H7 (cell line): ENCODE data around the gene DLL1. TPM values are rescaled to one million over a fixed set of nuclear protein-coding genes. Genes with fewer than 3 reads are reported as not detected.

ENCODE experiments used
- DNase-seq: peaks from one replicate; pipeline ENCODE4 v3.0.0; 2012
- H3K27me3 ChIP-seq: 2 replicates; pipeline ENCODE4 v1.6.0; 2011; ENCODE audit warnings: mild to moderate bottlenecking, low read length; ENCODE audit not compliant: control insufficient read depth, insufficient read depth
- H3K36me3 ChIP-seq: replicated peaks from 2 replicates; pipeline ENCODE4 v1.5.1; 2011; ENCODE audit warnings: low read length; ENCODE audit not compliant: control insufficient read depth, insufficient read depth
- H3K4me3 ChIP-seq: 2 replicates; pipeline ENCODE4 v1.5.1; 2011; ENCODE audit warnings: low read depth, mild to moderate bottlenecking, control low read depth, low read length, moderate library complexity; ENCODE audit not compliant: insufficient read depth
- total RNA-seq: library from RNA; depleted of rRNA; stranded (reverse); fragments of >200 nt; shearing (Covaris generic); gene quantifications from 2 replicates; pipeline ENCODE4 v1.2.3, GENCODE V29; 2014

Gene DLL1
- total RNA-seq, 1 experiment from 2014 or later = 3.4 TPM

GRCh38 chr6:170289951-170290295 is 955 bp downstream of the DLL1 start:
- Histone ChIP-seq H3K27me3 (peaks cover 85% of the 10 kb centered on the region), H3K4me3 (peak overlapping the region; percentile 57), H3K36me3 (no peaks in the 10 kb centered on the region; the same call in 1 of the 2 replicates)
- DNase-seq = no peak

- Histone ChIP-seq H3K36me3 (no peaks in the 10 kb centered on the region; the same call in 1 of the 2 replicates), H3K27me3 (peaks cover 79% of the 10 kb centered on the region), H3K4me3 (peak overlapping the region; percentile 57)
- DNase-seq = peak; percentile 74
Measured at GRCh38 chr6:170289180-170289931, 1.5 kb downstream of the DLL1 start.

GRCh38 chr6:170288852-170289179 is 2.1 kb downstream of the DLL1 start:
- Histone ChIP-seq H3K36me3 (no peaks in the 10 kb centered on the region; the same call in 1 of the 2 replicates), H3K27me3 (peaks cover 74% of the 10 kb centered on the region), H3K4me3 (peak overlapping the region; percentile 57)
- DNase-seq = peak; percentile 29

GRCh38 chr6:170288091-170288631 is 2.7 kb downstream of the DLL1 start:
- Histone ChIP-seq H3K4me3 (no peak overlapping the region), H3K27me3 (peaks cover 67% of the 10 kb centered on the region), H3K36me3 (no peaks in the 10 kb centered on the region; the same call in 1 of the 2 replicates)
- peak; percentile 56 for DNase-seq

- H3K4me3 ChIP-seq = no peak overlapping the region
- no peak for DNase-seq
- no peaks in the 10 kb centered on the region; the same call in 1 of the 2 replicates for H3K36me3 ChIP-seq
- peaks cover 60% of the 10 kb centered on the region for H3K27me3 ChIP-seq
Measured at GRCh38 chr6:170287371-170287876, 3.5 kb downstream of the DLL1 start.

GRCh38 chr6:170286934-170287265 is 4.0 kb downstream of the DLL1 start:
- DNase-seq = no peak
- Histone ChIP-seq H3K27me3 (peaks cover 55% of the 10 kb centered on the region), H3K4me3 (no peak overlapping the region), H3K36me3 (no peaks in the 10 kb centered on the region; the same call in 1 of the 2 replicates)

GRCh38 chr6:170286246-170286933 is 4.5 kb downstream of the DLL1 start:
- H3K4me3 ChIP-seq = no peak overlapping the region
- no peaks in the 10 kb centered on the region; the same call in 1 of the 2 replicates for H3K36me3 ChIP-seq
- peak; percentile 80 for DNase-seq
- peaks cover 50% of the 10 kb centered on the region for H3K27me3 ChIP-seq

GRCh38 chr6:170285482-170285881 is 5.4 kb downstream of the DLL1 start:
- H3K36me3 ChIP-seq = no peaks in the 10 kb centered on the region; the same call in 1 of the 2 replicates
- DNase-seq = no peak
- no peak overlapping the region for H3K4me3 ChIP-seq
- peaks cover 46% of the 10 kb centered on the region for H3K27me3 ChIP-seq

GRCh38 chr6:170284866-170285469 is 5.9 kb downstream of the DLL1 start:
- no peaks in the 10 kb centered on the region; the same call in 1 of the 2 replicates for H3K36me3 ChIP-seq
- no peak for DNase-seq
- H3K27me3 ChIP-seq = peaks cover 41% of the 10 kb centered on the region
- H3K4me3 ChIP-seq = no peak overlapping the region

GRCh38 chr6:170284126-170284773 is 6.6 kb downstream of the DLL1 start:
- no peak for DNase-seq
- Histone ChIP-seq H3K27me3 (peaks cover 34% of the 10 kb centered on the region), H3K36me3 (no peaks in the 10 kb centered on the region; the same call in 1 of the 2 replicates), H3K4me3 (no peak overlapping the region)

GRCh38 chr6:170283212-170284081 is 7.4 kb downstream of the DLL1 start:
- Histone ChIP-seq H3K4me3 (no peak overlapping the region), H3K36me3 (no peaks in the 10 kb centered on the region; the same call in 1 of the 2 replicates), H3K27me3 (peaks cover 26% of the 10 kb centered on the region)
- DNase-seq = no peak

- peaks cover 18% of the 10 kb centered on the region for H3K27me3 ChIP-seq
- H3K4me3 ChIP-seq = no peak overlapping the region
- H3K36me3 ChIP-seq = no peaks in the 10 kb centered on the region; the same call in 1 of the 2 replicates
- no peak for DNase-seq
Measured at GRCh38 chr6:170282512-170283158, 8.2 kb downstream of the DLL1 start.
